ENCODE data around the gene ATP4B. TPM values are rescaled to one million over a fixed set of nuclear protein-coding genes. Genes with fewer than 3 reads are reported as not detected.

ATP4B gene
- polyA plus RNA-seq, 1 donor (not counting 4 experiments of a cell fraction or from before 2014, with no cell fraction given): not detected

DNA sequence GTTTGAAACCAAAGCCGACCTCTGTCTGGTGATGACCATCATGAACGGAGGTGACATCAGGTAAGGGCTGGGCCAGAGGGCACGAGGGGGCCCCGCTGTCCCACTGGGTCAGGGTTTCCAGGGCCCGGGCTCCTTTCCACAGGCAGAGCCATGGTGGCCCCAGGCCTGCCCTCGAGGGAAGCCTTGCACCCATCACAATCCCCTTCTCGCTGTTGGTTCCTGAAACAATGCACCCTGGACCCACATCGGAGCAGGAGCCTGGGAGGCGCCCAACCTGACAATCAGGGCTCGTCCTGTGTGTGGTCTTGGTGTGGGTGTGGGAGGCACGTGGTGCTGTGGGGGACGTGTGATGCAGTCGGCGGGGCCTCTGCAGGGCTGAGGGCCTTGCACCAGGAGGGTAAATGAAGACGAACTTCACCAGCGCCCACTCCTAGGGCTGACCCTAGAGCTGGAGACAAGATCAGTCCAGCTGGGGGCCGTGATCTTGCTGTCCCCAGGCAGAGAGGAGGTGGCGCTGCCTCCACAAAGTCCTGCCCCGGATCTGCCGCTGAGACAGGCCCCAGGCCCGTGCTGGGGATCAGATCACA lies 11.8 kb upstream of the ATP4B start:
- Histone ChIP-seq H2AFZ (ENCODE audit: control insufficient read depth, low read length) (no peak overlapping the region), H3K4me1 (ENCODE audit: control insufficient read depth, extremely low read depth, insufficient read depth, low read length) (no peaks in the 10 kb centered on the region), H3K9ac (ENCODE audit: control insufficient read depth, extremely low read depth, insufficient read depth, low read length) (no peak overlapping the region), H3K9me1 (ENCODE audit: control insufficient read depth, extremely low read depth, insufficient read depth, low read length) (no peaks in the 10 kb centered on the region), H3K4me2 (ENCODE audit: control insufficient read depth, extremely low read depth, insufficient read depth, low read depth, low read length) (no peak overlapping the region), H3K36me3 (ENCODE audit: control insufficient read depth in 2 of 2, extremely low read depth in 1 of 2, insufficient read depth in 2 of 2, low read length in 2 of 2) (no peaks in the 10 kb centered on the region), H3K9me3 (ENCODE audit: control insufficient read depth, low read depth, low read length) (peaks cover 3% of the 10 kb centered on the region), H4K20me1 (ENCODE audit: control insufficient read depth, extremely low read depth, insufficient read depth, low read length) (no peaks in the 10 kb centered on the region), H3K27ac (ENCODE audit: control insufficient read depth, insufficient read depth, low read length) (no peak overlapping the region), H3K79me2 (ENCODE audit: control insufficient read depth, insufficient read depth, low read length) (no peaks in the 10 kb centered on the region), H3K4me3 (ENCODE audit: control insufficient read depth in 2 of 3, extremely low read depth in 1 of 3, insufficient read depth in 2 of 3, low read depth in 1 of 3, low read length in 3 of 3) (no peak overlapping the region), H3K27me3 (ENCODE audit: control insufficient read depth, extremely low read depth, insufficient read depth, low read length) (peaks cover 8% of the 10 kb centered on the region)
- no peak for FAIRE-seq
- dilution Hi-C loops (cut with MboI; ENCODE audit: extremely low pct_ligation_motif_present, low sequenced_read_pairs): no loop called here
- TF ChIP-seq EZH2 (IDR thresholded peaks at IDR 0.05; ENCODE audit: low read length): no peak
- TF ChIP-seq, protein P1, sequence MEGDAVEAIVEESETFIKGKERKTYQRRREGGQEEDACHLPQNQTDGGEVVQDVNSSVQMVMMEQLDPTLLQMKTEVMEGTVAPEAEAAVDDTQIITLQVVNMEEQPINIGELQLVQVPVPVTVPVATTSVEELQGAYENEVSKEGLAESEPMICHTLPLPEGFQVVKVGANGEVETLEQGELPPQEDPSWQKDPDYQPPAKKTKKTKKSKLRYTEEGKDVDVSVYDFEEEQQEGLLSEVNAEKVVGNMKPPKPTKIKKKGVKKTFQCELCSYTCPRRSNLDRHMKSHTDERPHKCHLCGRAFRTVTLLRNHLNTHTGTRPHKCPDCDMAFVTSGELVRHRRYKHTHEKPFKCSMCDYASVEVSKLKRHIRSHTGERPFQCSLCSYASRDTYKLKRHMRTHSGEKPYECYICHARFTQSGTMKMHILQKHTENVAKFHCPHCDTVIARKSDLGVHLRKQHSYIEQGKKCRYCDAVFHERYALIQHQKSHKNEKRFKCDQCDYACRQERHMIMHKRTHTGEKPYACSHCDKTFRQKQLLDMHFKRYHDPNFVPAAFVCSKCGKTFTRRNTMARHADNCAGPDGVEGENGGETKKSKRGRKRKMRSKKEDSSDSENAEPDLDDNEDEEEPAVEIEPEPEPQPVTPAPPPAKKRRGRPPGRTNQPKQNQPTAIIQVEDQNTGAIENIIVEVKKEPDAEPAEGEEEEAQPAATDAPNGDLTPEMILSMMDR (optimal IDR thresholded peaks at IDR 0.05 in 1 of 3, IDR thresholded peaks at IDR 0.05 in 1 of 3, conservative IDR thresholded peaks at IDR 0.05 in 1 of 3; ENCODE audit: extremely low read depth in 1 of 3, insufficient read depth in 2 of 3, low read length in 3 of 3): no peak
- DNase-seq (ENCODE audit: low read depth, low spot score): no peak

DNA sequence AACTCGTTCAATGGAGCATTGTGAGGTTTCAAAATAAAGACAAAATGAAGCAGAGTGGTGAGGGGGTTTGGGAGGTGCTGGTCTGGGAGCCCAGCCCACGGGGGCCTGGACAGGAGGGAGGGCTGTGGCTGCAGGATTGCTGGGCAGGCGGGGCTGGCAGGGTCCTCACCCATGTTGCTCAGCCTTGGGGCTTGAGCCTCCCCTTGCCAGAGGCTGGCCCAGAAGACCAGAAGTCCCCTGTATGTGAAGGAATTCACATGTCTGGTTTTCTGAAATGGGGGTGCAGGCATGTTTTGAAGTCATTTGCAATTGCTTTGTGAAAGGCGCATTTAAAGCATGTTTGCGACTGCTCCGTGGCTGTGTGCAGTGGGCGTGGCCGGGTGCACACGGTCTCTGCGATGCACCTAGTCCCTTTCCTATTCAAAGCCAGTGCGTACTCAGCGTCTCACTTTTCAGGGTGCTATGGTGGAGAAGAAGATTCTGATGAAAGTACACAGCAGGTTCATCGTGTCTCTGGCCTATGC lies 11.3 kb upstream of the ATP4B start:
- no peak overlapping the region for H3K9ac ChIP-seq (ENCODE audit: control insufficient read depth, extremely low read depth, insufficient read depth, low read length)
- H3K27me3 ChIP-seq (ENCODE audit: control insufficient read depth, extremely low read depth, insufficient read depth, low read length): peaks cover 8% of the 10 kb centered on the region
- dilution Hi-C loops (cut with MboI; ENCODE audit: extremely low pct_ligation_motif_present, low sequenced_read_pairs): no loop called here
- H3K9me1 ChIP-seq (ENCODE audit: control insufficient read depth, extremely low read depth, insufficient read depth, low read length): no peaks in the 10 kb centered on the region
- H3K9me3 ChIP-seq (ENCODE audit: control insufficient read depth, low read depth, low read length): peaks cover 3% of the 10 kb centered on the region
- H3K4me2 ChIP-seq (ENCODE audit: control insufficient read depth, extremely low read depth, insufficient read depth, low read depth, low read length): no peak overlapping the region
- H2AFZ ChIP-seq (ENCODE audit: control insufficient read depth, low read length): no peak overlapping the region
- H3K4me3 ChIP-seq (ENCODE audit: control insufficient read depth in 2 of 3, extremely low read depth in 1 of 3, insufficient read depth in 2 of 3, low read depth in 1 of 3, low read length in 3 of 3): no peak overlapping the region
- TF ChIP-seq EZH2 (IDR thresholded peaks at IDR 0.05; ENCODE audit: low read length): no peak
- TF ChIP-seq, protein P1 (optimal IDR thresholded peaks at IDR 0.05 in 1 of 3, IDR thresholded peaks at IDR 0.05 in 1 of 3, conservative IDR thresholded peaks at IDR 0.05 in 1 of 3; ENCODE audit: extremely low read depth in 1 of 3, insufficient read depth in 2 of 3, low read length in 3 of 3): no peak
- no peak overlapping the region for H3K27ac ChIP-seq (ENCODE audit: control insufficient read depth, insufficient read depth, low read length)
- FAIRE-seq (no peak), DNase-seq (ENCODE audit: low read depth, low spot score) (no peak)
- H3K79me2 ChIP-seq (ENCODE audit: control insufficient read depth, insufficient read depth, low read length): no peaks in the 10 kb centered on the region
- H3K4me1 ChIP-seq (ENCODE audit: control insufficient read depth, extremely low read depth, insufficient read depth, low read length): no peaks in the 10 kb centered on the region
- H3K36me3 ChIP-seq (ENCODE audit: control insufficient read depth in 2 of 2, extremely low read depth in 1 of 2, insufficient read depth in 2 of 2, low read length in 2 of 2): no peaks in the 10 kb centered on the region
- H4K20me1 ChIP-seq (ENCODE audit: control insufficient read depth, extremely low read depth, insufficient read depth, low read length): no peaks in the 10 kb centered on the region

Measured in keratinocyte (primary cell).